Nephron (organoid): ENCODE results near the gene NCAN.
"Not testable (repeated sequence)": the region's sequence is repeated elsewhere in the genome, so short reads cannot be mapped to it uniquely, and the experiment has no call there.

Source experiments
- H3K27ac Mint-ChIP-seq, 3 experiments: 2 replicates each; pipeline ENCODE4 v1.8.0; 2020; ENCODE audit warnings: mixed read lengths in 3 of 3, mild to moderate bottlenecking in 2 of 3, moderate library complexity in 1 of 3
- H3K27me3 Mint-ChIP-seq: 2 replicates; pipeline ENCODE4 v1.8.0; 2021; ENCODE audit warnings: low read depth, mild to moderate bottlenecking, moderate library complexity, mixed read lengths
- H3K36me3 Mint-ChIP-seq: 2 replicates; pipeline ENCODE4 v1.8.0; 2020; ENCODE audit warnings: low read depth, mixed read lengths
- H3K4me1 Mint-ChIP-seq: 2 replicates; pipeline ENCODE4 v1.8.0; 2020; ENCODE audit warnings: mixed read lengths
- H3K4me3 Mint-ChIP-seq, 3 experiments: 2 replicates each; pipeline ENCODE4 v1.8.0; 2020; ENCODE audit warnings: mild to moderate bottlenecking in 3 of 3, mixed read lengths in 3 of 3, moderate library complexity in 2 of 3
- H3K9me3 Mint-ChIP-seq: 2 replicates; pipeline ENCODE4 v1.8.0; 2020; ENCODE audit warnings: mixed read lengths
- CTCF ChIP-seq, 3 experiments: fragments of 200-600 bp; sonication (generic); IDR thresholded peaks; one replicate each; pipeline ENCODE4 v1.5.0; 2021; ENCODE audit warnings: antibody characterized with exemption in 3 of 3; ENCODE audit not compliant: unreplicated experiment in 3 of 3

NCAN gene

GRCh38 chr19:19217099-19217498 is 5.3 kb downstream of the NCAN start:
- no peak overlapping the region for H3K4me3 Mint-ChIP-seq
- no peak for TF ChIP-seq CTCF (IDR thresholded peaks at IDR 0.05; ENCODE audit: unreplicated experiment in 3 of 3)
- H3K27me3 Mint-ChIP-seq, result peaks cover 71% of the 10 kb centered on the region
- no peak overlapping the region for H3K27ac Mint-ChIP-seq
- H3K9me3 Mint-ChIP-seq, result no peaks in the 10 kb centered on the region
- H3K4me1 Mint-ChIP-seq, result no peaks in the 10 kb centered on the region
- no peaks in the 10 kb centered on the region for H3K36me3 Mint-ChIP-seq

- H3K9me3 Mint-ChIP-seq, result no peaks in the 10 kb centered on the region
- H3K27me3 Mint-ChIP-seq, result peaks cover 70% of the 10 kb centered on the region
- H3K27ac Mint-ChIP-seq, result no peak overlapping the region
- H3K36me3 Mint-ChIP-seq, result no peaks in the 10 kb centered on the region
- H3K4me1 Mint-ChIP-seq, result no peaks in the 10 kb centered on the region
- no peak overlapping the region for H3K4me3 Mint-ChIP-seq
- TF ChIP-seq CTCF (IDR thresholded peaks at IDR 0.05; ENCODE audit: unreplicated experiment in 3 of 3), result no peak
Observed at GRCh38 chr19:19218911-19219310, 7.2 kb downstream of the NCAN start.

DNA sequence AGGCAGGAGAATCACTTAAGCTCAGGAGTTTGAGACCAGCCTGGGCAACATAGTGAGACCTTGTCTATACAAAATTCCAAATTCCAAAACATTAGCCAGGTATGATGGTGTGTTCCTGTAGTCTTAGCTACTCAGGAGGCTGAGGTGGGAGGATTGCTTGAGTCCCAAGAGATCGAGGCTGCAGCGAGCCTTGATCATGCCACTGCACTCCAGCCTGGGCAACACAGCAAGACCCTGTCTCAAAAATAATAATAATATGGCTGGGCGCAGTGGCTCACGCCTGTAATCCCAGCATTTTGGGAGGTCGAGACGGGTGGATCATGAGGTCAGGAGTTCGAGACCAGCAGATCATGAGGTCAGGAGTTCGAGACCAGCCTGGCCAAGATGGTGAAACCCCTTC is 9.2 kb downstream of the NCAN start:
- H3K27ac Mint-ChIP-seq, H3K9me3 Mint-ChIP-seq, H3K4me1 Mint-ChIP-seq, H3K36me3 Mint-ChIP-seq, H3K4me3 Mint-ChIP-seq: not testable (repeated sequence)
- peaks cover 70% of the 10 kb centered on the region for H3K27me3 Mint-ChIP-seq

DNA sequence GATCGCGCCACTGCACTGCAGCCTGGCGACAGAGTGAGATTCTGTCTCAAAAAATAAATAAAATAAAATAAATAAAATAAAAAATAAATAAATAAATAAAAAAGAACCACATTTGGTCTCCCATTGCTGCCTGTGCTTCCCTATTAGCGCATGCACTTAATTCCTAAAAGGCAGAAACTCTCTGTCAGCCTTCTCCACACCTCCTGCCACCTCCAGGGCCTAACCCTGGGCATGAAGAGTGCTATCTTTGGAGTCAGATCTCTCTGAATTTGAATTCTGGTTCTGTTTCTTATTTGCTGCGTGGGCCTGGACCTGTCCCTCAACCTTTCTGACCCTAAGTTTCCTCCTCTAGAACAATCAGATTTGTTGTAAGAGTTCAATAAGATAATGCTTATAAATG is 11.3 kb downstream of the NCAN start:
- Mint-ChIP-seq H3K9me3 (no peaks in the 10 kb centered on the region), H3K4me3 (no peak overlapping the region), H3K36me3 (no peaks in the 10 kb centered on the region), H3K4me1 (no peaks in the 10 kb centered on the region), H3K27me3 (peaks cover 71% of the 10 kb centered on the region), H3K27ac (no peak overlapping the region)
- TF ChIP-seq CTCF (IDR thresholded peaks at IDR 0.05; ENCODE audit: unreplicated experiment in 3 of 3), result no peak

GRCh38 chr19:19223636-19224035 is 11.9 kb downstream of the NCAN start:
- Mint-ChIP-seq H3K4me1 (no peaks in the 10 kb centered on the region), H3K9me3 (no peaks in the 10 kb centered on the region), H3K27me3 (peaks cover 77% of the 10 kb centered on the region), H3K27ac (no peak overlapping the region), H3K4me3 (no peak overlapping the region), H3K36me3 (no peaks in the 10 kb centered on the region)
- no peak for TF ChIP-seq CTCF (IDR thresholded peaks at IDR 0.05; ENCODE audit: unreplicated experiment in 3 of 3)

DNA sequence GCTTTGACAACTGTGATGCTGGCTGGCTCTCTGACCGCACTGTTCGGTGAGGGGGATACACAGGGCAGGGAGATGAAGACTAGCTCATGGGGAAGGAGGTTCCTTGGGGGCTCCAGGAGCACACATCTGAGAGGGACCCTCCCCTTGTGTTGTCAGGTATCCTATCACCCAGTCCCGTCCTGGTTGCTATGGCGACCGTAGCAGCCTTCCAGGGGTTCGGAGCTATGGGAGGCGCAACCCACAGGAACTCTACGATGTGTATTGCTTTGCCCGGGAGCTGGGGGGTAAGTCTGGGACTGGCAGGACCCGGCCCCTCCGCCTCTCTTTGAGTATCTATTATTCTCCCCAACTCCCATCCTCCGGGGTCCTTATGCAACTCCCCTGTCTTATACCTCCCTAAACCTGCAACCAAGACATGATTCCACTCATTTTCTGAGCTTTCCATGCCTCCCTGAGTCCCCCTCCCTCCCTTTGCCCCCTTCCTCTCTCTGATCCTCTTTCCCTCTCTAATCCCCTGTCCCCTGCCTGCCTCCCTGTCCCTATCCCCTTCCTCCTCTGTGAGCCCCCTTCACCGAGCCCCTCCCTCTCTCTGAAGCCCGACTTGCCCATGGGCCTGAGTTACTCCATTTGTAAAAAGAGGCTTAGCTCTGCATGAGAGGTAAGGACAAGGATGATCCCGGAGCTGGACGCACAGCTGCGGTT is 12.5 kb downstream of the NCAN start:
- H3K27ac Mint-ChIP-seq, result no peak overlapping the region
- no peaks in the 10 kb centered on the region for H3K4me1 Mint-ChIP-seq
- H3K27me3 Mint-ChIP-seq, result peaks cover 80% of the 10 kb centered on the region
- H3K4me3 Mint-ChIP-seq, result peak overlapping the region in 1 of 3 experiments; percentile 43
- H3K36me3 Mint-ChIP-seq, result no peaks in the 10 kb centered on the region
- TF ChIP-seq CTCF (IDR thresholded peaks at IDR 0.05; ENCODE audit: unreplicated experiment in 3 of 3), result no peak
- H3K9me3 Mint-ChIP-seq, result no peaks in the 10 kb centered on the region
